Measurements from ENCODE around the gene TEX22. TPM values are rescaled to one million over a fixed set of nuclear protein-coding genes. Genes with fewer than 3 reads are reported as not detected.

TEX22 gene
- polyA plus RNA-seq, 1 experiment, result 0.05 TPM

- no peaks in the 10 kb centered on the region for H3K27me3 ChIP-seq (ENCODE audit: control insufficient read depth, insufficient read depth, low read length)
- H3K27ac ChIP-seq (ENCODE audit: low read depth, low read length), result no peak overlapping the region
- ChIA-PET CTCF (interaction anchor here (1.6 kb wide), 1 partner anchor 26 kb away, joined by 8 read pairs; no protein-coding TSS in a partner anchor), POLR2A (no interaction called here)
- H3K9me3 ChIP-seq (ENCODE audit: control insufficient read depth, insufficient read depth, low read length), result no peaks in the 10 kb centered on the region
- no peak overlapping the region for H3K4me3 ChIP-seq (ENCODE audit: low read depth, low read length)
- TF ChIP-seq CTCF (IDR thresholded peaks at IDR 0.05; ENCODE audit: low read depth, low read length), result no peak
- DNase-seq (ENCODE audit: low read depth, low spot score), result no peak
These were observed 57.7 kb downstream of the TEX22 start for GRCh38 chr14:105455766-105456660.

DNA sequence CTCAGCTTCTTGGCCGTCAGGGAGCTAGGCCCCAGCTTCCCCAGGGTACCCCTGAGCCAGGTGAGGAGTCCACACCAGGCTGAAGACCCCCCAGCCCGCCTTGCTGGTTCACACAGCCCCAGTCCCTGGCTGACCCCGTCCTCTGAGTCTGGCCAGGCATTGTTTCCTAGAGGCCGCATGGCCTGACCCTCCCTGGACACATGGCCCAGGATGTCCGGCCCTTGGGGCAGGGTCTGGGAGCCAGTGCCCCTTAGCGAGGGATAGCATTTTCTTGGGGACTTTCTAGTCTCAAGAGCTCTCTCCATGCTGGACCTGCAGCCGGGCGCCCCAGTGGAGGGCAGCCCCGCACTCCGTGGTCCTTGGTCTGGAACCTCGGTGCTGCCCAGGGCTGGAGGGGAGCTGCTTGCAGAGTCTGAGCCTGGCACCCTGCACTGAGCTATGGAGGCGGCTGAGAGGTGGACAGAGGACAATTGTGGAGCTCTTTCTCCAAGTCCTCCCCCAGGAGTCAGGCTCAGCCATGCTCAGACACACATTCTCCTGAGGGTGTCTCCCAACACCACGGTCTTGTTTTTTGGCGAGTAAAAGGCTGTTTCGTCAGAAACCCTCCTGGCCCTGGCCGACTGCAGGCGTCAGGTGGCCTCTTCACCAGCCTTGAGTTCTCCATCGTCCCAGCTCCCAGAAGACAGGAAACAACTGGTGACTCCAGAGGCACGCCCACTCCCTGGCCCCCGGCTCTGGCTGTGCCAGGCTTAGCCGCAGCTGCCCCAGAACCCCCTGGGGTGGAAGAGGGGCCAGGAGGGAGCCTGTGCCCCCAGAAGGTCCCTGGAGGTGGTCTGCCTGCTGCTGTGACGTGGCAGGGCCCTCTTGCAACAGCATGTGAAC is 58.6 kb downstream of the TEX22 start:
- no peak for DNase-seq (ENCODE audit: low read depth, low spot score)
- H3K27me3 ChIP-seq (ENCODE audit: control insufficient read depth, insufficient read depth, low read length), result no peaks in the 10 kb centered on the region
- TF ChIP-seq CTCF (IDR thresholded peaks at IDR 0.05; ENCODE audit: low read depth, low read length), result no peak
- no peaks in the 10 kb centered on the region for H3K9me3 ChIP-seq (ENCODE audit: control insufficient read depth, insufficient read depth, low read length)
- POLR2A ChIA-PET, result no interaction called here
- no peak overlapping the region for H3K27ac ChIP-seq (ENCODE audit: low read depth, low read length)
- H3K4me3 ChIP-seq (ENCODE audit: low read depth, low read length), result no peak overlapping the region
- CTCF ChIA-PET, result interaction anchor here (1.6 kb wide), 1 partner anchor 25 kb away, joined by 8 read pairs; no protein-coding TSS in a partner anchor

DNA sequence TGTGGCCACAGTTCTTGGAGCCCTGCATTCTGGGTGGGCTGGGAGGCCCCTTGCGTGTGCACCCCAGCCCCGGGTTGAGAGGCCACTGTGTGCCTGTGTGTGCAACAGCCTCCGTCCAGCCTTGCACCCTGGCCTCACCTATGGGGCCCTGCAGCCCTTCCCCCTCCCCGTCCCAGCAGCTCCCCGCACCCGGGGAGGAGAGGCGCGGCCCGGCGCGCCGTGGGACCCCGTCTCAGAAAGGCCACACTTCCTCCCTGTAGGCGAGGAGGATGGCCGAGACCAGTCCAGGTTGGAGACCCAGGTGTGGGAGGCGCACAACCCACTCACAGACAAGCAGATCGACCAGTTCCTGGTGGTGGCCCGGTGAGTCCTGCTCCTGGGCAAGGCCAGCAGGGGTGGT is 59.7 kb downstream of the TEX22 start:
- POLR2A ChIA-PET, result no interaction called here
- CTCF ChIA-PET, result no interaction called here

DNA sequence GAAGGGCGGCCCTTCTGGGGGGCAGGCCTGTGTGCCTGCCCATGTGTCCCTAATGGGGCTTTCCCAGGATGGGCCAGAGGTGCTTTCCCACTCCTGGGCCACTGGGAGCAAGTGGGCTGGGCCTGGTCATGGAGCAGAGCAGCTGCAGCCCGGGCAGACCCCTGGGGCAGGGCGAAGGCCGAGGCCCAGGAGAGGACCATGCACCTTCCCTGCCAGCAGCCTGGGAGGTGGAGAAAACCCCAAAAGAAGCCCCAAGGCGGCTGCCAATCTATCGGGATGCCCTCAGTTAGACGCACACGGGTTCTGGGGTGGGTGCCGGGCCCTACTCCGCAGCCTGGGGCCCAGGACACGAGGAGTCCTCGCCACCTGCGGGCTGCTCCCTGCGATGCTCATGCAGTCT is 60.2 kb downstream of the TEX22 start:
- no peak overlapping the region for H3K27ac ChIP-seq (ENCODE audit: low read depth, low read length)
- ChIA-PET POLR2A (no interaction called here), CTCF (interaction anchor here (0.6 kb wide), 1 partner anchor 70 kb away, joined by 3 read pairs; no protein-coding TSS in a partner anchor)
- no peak for TF ChIP-seq CTCF (IDR thresholded peaks at IDR 0.05; ENCODE audit: low read depth, low read length)
- H3K9me3 ChIP-seq (ENCODE audit: control insufficient read depth, insufficient read depth, low read length), result no peaks in the 10 kb centered on the region; the same call in 1 of the 2 replicates
- no peak overlapping the region for H3K4me3 ChIP-seq (ENCODE audit: low read depth, low read length)
- DNase-seq (ENCODE audit: low read depth, low spot score), result no peak
- H3K27me3 ChIP-seq (ENCODE audit: control insufficient read depth, insufficient read depth, low read length), result no peaks in the 10 kb centered on the region

More for the DNA sequence above, 59.7 kb downstream of the TEX22 start:
- Histone ChIP-seq H3K27me3 (ENCODE audit: control insufficient read depth, insufficient read depth, low read length) (no peaks in the 10 kb centered on the region), H3K9me3 (ENCODE audit: control insufficient read depth, insufficient read depth, low read length) (no peaks in the 10 kb centered on the region), H3K27ac (ENCODE audit: low read depth, low read length) (no peak overlapping the region), H3K4me3 (ENCODE audit: low read depth, low read length) (no peak overlapping the region)
- no peak for TF ChIP-seq CTCF (IDR thresholded peaks at IDR 0.05; ENCODE audit: low read depth, low read length)
- DNase-seq (ENCODE audit: low read depth, low spot score), result no peak
